Measurements from ENCODE around the gene SYNE2. TPM values are rescaled to one million over a fixed set of nuclear protein-coding genes. Genes with fewer than 3 reads are reported as not detected.

The SYNE2 gene
- total and polyA plus RNA-seq, 2 donors (not counting 3 experiments of a cell fraction or from before 2014, with no cell fraction given) = 16.0 to 53.7 TPM

DNA sequence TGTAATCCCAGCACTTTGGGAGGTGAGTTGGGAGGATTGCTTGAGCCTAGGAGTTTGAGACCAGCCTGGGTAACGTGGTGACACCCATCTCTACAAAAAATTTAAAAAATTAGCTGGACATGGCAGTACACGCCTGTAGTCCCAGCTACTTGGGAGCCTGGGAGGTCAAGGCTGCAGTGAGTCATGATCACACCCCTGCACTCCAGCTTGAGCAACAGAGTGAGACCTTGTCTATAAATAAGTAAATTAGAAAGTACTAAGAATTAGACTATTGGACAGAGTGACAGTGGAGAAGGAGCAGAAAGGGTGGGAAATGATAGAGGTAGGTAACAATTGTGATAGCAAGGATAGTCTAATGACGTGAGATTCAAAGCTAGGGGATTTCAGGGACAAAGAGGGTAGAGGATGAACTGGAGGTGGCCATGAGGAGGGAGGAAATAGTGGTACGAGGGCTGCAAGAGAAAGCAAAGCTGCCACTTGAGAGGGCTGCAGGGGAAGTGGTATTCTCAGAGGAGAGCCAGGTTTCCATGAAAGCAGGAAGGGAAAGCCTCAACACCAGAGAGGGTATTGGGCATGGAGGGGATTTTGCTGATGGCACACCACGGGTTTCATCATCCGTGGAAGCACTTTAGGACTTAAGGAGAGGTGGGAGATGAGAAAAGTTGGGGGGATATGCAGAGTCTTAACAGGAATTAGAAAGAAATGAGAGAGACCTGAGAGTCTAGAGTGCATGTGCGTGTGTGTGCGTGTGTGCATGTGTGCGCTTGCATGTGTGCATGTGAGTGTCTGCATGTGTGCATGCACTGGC is 85.6 kb downstream of the SYNE2 start:
- ChIA-PET CTCF (interaction anchor here (0.7 kb wide), 1 partner anchor 189 kb away, joined by 3 read pairs; no protein-coding TSS in a partner anchor), POLR2A (no interaction called here)
- Histone ChIP-seq H3K4me3 (replicated peaks in 1 of 3; ENCODE audit: insufficient read depth in 1 of 3, low read depth in 1 of 3, low read length in 3 of 3) (no peak overlapping the region), H3K27ac (ENCODE audit: insufficient read depth, low read depth, low read length) (no peak overlapping the region), H3K9ac (replicated peaks; ENCODE audit: extremely low read depth, insufficient read depth, low read length) (no peak overlapping the region), H3K4me2 (ENCODE audit: insufficient read depth, low read length) (no peak overlapping the region), H3K4me1 (ENCODE audit: control insufficient read depth, extremely low read depth, insufficient read depth, low read length) (no peaks in the 10 kb centered on the region), H3K9me1 (replicated peaks; ENCODE audit: control insufficient read depth, extremely low read depth, insufficient read depth, low read length) (no peaks in the 10 kb centered on the region), H3K27me3 (ENCODE audit: control insufficient read depth in 2 of 2, insufficient read depth in 2 of 2, low read length in 2 of 2) (no peaks in the 10 kb centered on the region), H3K36me3 (ENCODE audit: control insufficient read depth in 2 of 2, extremely low read depth in 1 of 2, insufficient read depth in 2 of 2, low read length in 2 of 2) (no peaks in the 10 kb centered on the region), H3K79me2 (ENCODE audit: control insufficient read depth, insufficient read depth, low read length) (no peaks in the 10 kb centered on the region), H4K20me1 (replicated peaks; ENCODE audit: control insufficient read depth, extremely low read depth, insufficient read depth, low read length) (no peaks in the 10 kb centered on the region), H3K9me3 (replicated peaks; ENCODE audit: control insufficient read depth, insufficient read depth, low read length) (no peaks in the 10 kb centered on the region), H2AFZ (ENCODE audit: low read depth, low read length) (no peak overlapping the region)
- BruUV-seq (replicated peaks) = no TSS peak
- DNase-seq (ENCODE audit: low read depth, low spot score) (no peak), FAIRE-seq (no peak)
- intact Hi-C loops (cut with micrococcal nuclease) (no loop called here), dilution Hi-C loops (cut with MboI; ENCODE audit: extremely low pct_ligation_motif_present, low sequenced_read_pairs) (no loop called here)
- no peak for TF ChIP-seq POLR2AphosphoS5 (IDR thresholded peaks at IDR 0.05; ENCODE audit: insufficient read depth, low read depth, low read length)
- TF ChIP-seq GATA2 (IDR thresholded peaks at IDR 0.05; ENCODE audit: insufficient read depth, insufficient read length, low read depth, low read length) = no peak
- TF ChIP-seq JUN (IDR thresholded peaks at IDR 0.05; ENCODE audit: borderline replicate concordance, insufficient read depth, insufficient read length, low read depth) = no peak
- TF ChIP-seq, protein P1, sequence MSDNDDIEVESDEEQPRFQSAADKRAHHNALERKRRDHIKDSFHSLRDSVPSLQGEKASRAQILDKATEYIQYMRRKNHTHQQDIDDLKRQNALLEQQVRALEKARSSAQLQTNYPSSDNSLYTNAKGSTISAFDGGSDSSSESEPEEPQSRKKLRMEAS (IDR thresholded peaks at IDR 0.05; ENCODE audit: insufficient read depth, insufficient read length) = no peak
- TF ChIP-seq EZH2 (IDR thresholded peaks at IDR 0.05; ENCODE audit: borderline replicate concordance, low read depth, low read length, severe bottlenecking) = no peak
- TF ChIP-seq POLR2A (IDR thresholded peaks at IDR 0.05; ENCODE audit: low read depth, low read length) = no peak
- TF ChIP-seq FOS (IDR thresholded peaks at IDR 0.05; ENCODE audit: borderline replicate concordance, insufficient read depth, low read length) = no peak
- no peak for TF ChIP-seq CTCF (IDR thresholded peaks at IDR 0.05; ENCODE audit: extremely low read depth in 1 of 2, insufficient read depth in 1 of 2, low read depth in 1 of 2, low read length in 2 of 2)
- no peak for TF ChIP-seq MYC (IDR thresholded peaks at IDR 0.05; ENCODE audit: low read depth, low read length)

Data from endothelial cell of umbilical vein (primary cell).